Activated CD4-positive, alpha-beta T cell treated with anti-CD3 and anti-CD28 coated beads for 1 hour (primary cell): ENCODE data around the gene AMOTL1.
"Not testable (repeated sequence)": the region's sequence is repeated elsewhere in the genome, so short reads cannot be mapped to it uniquely, and the experiment has no call there.

Source experiments
- DNase-seq: peaks from one replicate; pipeline ENCODE4 v3.0.0-alpha.2; 2020

The AMOTL1 gene

GRCh38 chr11:94825481-94825880 lies 57.3 kb downstream of the AMOTL1 start:
- DNase-seq, result no peak

DNA sequence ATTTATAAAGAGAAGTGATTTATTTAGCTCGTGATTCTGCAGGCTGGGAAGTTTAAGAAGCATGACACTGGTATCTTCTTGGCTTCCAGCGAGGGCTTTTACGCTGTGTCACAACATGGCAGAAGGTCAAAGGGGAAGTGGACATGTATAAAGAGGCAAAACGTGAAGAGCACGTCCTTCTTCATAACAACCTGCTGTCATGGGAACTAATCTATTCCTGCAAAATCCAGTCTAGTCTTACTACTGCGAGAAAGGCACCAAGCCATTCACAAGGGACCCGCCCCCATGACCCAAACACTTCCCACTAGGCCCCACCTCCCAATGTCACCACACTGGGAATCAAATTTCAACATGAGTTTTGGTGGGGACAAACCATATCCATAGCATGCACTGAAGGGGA lies 58.3 kb downstream of the AMOTL1 start:
- no peak for DNase-seq

- DNase-seq, result no peak
These were observed 59.9 kb downstream of the AMOTL1 start for GRCh38 chr11:94828088-94828487.

- DNase-seq, result no peak
These were observed 62.8 kb downstream of the AMOTL1 start for GRCh38 chr11:94830722-94831510.

DNA sequence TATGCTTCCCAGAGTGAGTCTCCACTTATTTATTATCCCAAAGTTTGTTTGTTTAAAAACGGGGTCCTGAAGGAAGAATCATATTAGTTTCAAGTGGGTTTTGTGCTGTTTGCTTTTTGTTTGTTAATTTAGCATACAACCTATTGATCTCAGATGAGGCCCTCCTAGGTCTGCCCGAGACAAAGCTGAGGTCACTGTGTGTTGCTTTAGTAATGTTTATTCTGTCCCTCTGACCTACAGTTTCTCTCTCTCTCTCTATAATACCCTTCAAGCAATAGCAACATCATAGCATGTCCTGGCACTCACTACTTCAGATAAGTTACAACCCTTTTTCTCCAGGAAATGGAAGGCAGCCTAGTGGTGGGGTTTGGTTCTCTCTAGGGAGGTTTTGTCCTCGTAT lies 63.4 kb downstream of the AMOTL1 start:
- no peak for DNase-seq

- DNase-seq, result no peak
These were observed 64.6 kb downstream of the AMOTL1 start for GRCh38 chr11:94832604-94833235.

DNA sequence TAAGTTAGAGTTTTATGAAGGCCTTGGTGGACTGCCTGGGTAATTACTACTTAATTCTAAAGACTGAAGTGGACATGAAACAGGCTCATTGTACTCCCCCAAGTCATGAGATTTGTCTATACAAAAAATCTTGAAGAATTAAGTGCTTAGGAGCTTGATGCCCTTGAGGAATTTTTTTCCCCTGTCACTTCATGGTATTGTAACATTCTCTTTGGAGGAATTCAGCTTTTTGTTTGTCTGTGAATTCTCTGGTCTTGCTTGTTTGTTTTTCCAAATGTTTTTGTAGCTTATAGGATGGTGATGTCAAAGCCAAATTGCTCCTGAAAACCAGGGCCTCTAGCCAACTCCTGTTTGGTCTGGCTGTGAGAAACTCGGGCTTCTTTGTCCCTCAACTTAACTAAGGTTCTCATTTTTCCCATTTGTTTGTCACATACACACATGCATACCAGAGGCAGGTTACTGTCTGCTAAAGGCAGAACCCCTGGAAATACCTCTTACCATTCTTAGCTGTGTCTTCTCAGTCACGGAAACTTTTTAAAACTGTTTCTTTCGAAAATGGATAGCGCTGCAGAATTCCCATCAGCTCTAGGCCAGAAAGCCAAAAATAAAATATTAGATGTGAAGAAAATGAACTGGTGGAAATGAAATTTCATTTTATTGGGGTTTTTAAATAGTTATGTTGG lies 66.9 kb downstream of the AMOTL1 start:
- DNase-seq, result no peak

DNA sequence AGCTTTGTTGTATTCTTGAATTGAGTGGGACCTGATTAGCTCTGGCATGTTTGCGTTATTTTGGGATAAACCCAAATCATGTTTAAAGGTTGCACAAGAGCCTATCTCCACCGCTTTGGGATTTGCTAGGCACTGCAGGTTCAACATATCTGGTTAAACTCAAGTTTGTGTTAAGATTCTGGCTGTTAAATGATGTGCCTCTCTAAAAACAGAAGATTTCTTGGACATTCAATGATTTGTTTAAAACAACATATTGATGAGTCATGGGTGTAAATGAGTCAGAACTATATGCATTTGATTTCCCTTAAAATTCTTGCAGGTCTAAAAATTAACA lies 67.4 kb downstream of the AMOTL1 start:
- DNase-seq, result no peak

- DNase-seq, result no peak
These were observed 69.2 kb downstream of the AMOTL1 start for GRCh38 chr11:94837317-94837716.

DNA sequence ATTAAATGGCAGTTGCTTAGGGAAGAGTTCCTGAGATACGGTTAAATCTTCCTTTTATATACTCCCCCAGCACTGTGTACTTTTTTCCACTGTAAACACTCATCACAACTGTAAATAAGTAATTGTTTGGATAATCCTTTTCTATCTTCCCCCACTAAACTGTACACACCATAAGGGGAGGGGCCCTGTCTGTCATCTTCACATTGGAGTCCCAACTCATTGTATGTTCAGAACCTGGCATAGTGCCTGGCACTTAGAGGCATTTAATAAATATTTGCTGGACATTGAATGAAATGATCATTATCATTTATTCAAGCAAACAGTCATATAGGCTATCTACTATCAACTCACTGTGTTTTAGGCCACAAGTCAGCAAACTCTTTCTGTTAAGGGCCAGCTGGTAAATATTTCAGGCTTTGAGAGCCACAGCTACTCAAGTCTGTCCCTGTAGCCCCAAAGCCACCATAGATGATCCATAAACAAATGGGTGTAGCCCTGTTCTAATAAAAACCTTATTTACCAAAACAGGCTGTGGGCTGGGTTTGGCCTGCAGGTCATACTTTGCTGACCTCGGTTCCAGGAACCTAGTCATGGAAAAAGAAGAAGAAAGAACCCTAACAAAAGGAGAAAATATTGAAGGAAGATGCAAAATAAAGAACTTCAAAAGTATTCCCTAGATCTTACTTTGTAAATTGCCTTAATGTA lies 70.0 kb downstream of the AMOTL1 start:
- no peak for DNase-seq

DNA sequence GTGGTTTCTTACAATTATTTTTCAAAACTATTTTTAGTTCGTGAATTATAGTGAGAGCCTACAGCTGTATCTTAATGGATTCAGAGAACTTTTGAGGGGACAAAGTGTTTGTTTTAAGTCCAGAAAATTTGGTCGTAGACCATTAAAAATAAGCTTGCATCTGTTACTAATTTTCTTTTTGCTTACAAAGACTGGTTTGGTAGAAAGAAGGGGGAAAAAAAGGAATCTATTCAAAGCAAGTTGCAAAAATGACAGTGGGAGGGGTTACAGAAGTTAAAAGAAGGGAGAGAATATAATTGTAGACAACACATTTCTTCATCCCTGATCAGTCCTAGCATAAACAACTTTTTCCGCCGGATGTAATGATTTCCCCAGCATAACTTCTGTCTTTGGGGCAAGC lies 72.1 kb downstream of the AMOTL1 start:
- DNase-seq, result no peak

- no peak for DNase-seq
These were observed 75.9 kb downstream of the AMOTL1 start for GRCh38 chr11:94844031-94844430.

- no peak for DNase-seq
These were observed 77.5 kb downstream of the AMOTL1 start for GRCh38 chr11:94845622-94846021.

- no peak for DNase-seq
These were observed 81.7 kb downstream of the AMOTL1 start for GRCh38 chr11:94849839-94850238.

DNA sequence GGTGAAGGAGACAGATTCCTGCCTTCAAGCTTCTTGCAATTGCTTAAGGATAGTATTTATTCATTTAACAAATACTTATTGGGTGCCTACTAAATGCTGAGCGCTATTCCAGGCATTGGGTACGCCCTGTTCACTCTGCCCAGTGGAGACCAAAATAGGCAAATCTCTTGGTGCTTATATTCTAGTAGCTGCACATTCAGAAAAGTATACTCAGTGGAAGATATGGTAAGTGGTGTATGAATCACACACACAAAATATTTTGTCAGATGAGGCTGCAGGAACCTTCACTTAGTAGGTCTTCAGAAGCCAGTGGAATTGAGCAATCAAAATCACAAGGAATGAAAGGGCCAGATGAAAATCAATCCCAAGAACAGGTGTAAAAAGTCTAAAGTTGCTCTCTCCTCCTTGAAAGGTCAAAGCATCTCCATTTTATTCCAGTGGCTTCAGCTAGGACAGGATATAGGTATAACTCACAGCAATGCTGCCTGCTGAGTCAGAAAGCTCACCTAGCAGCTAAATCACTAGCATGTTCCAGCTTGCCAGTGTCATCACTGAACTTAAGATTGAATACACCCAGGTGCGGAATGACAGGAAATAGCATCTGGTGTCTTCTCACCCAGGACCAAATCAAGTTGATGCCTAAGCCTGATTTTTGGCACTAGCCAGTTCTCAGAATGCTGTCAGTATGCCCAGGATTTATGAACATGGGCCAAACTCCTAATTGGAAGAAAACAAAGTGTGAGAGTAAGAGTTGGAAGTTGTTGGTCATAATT lies 83.9 kb downstream of the AMOTL1 start:
- no peak for DNase-seq

DNA sequence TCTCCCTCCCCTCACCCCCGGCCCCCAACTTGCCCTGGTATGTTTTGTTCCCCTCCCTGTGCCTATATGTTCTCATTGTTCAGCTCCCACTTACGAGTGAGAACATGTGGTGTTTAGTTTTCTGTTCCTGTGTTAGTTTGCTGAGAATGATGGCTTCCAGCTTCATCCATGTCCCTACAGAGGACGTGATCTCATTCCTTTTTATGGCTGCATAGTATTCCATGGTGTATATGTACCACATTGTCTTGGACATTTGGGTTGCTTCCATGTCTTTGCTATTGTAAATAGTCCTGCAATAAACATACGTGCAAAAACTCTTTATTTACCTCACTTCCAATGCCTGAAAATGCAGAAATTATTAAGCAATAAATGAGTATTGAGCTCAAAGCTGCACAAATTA lies 85.1 kb downstream of the AMOTL1 start:
- not testable (repeated sequence) for DNase-seq

DNA sequence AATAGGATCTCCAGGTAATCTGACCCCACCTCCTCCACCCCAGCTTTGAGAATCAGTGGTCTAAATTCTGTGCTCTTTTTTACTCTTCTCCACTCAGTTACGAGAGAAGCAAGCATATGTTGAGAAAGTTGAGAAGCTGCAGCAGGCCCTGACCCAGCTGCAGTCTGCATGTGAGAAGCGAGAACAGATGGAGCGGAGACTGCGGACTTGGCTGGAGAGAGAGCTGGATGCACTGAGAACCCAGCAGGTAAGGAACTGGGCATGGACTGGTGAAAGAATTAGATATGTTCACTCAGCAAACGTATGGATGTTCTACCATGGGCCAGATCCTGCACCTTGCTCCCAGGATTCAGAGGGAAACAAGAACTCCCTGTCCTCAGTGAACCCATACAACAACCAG lies 85.7 kb downstream of the AMOTL1 start:
- DNase-seq, result no peak

DNA sequence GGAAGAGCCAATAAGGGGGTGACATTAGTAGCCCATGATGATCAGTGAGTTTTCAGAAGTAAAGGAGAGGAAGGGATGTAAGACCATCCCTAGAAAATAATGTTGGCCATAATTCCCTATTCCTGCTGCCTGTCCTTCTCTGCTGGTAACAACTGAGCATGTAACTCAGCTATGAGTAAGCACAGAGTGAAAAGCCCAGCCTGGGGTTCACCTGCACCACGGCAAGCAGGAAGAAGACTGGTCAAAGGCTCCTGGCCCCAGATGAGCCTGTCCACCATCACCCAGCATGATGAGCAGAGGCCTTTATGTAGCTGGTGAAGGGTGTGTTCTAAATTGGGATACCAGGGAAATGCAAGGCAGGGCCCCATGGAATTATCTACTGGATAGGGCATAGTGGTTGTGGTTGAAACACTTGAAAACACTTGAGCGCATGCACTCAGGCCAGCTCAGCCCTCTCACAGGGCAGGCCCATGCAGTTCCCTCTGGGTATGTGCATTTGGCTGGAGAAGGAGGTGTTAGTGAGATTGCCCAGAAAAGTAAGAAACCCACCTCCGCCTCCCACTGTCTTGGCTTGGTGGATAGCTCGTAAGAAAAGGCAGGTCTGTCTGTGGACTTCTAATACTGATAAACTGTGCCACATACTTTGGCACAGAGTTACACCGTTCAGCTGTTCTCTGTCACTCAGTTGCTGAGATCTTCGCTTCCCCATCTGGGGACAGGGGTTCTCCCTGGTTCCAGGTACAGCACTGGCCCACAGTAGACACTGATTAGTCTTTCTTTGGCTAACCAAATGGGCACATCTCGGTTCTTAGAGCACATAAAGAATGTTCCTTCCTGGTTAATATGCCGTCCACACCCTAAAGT lies 86.8 kb downstream of the AMOTL1 start:
- DNase-seq, result no peak

- DNase-seq, result no peak
These were observed 87.5 kb downstream of the AMOTL1 start for GRCh38 chr11:94855666-94856065.

- DNase-seq, result no peak
These were observed 88.3 kb downstream of the AMOTL1 start for GRCh38 chr11:94856443-94856842.

DNA sequence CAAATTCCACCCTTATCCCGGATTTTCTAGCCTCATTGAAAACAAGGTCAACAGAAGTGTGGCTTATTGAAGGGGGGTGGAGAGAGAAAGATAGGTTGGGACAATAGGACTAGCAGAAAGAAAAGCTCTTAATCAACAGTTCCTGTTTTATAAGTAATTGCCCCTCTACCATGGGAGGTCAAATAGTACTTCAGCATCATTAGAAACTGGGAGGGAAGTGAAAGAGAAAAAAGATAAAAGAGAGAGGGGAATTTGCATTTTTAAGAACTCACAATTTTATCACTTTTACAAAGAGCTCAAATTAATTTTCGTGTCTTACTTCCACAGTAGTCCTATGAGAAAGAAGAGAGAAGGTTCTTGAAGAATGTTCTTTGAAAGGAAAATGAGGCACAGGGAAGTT lies 89.2 kb downstream of the AMOTL1 start:
- no peak for DNase-seq
